ENCODE data around the gene GRIA2. TPM values are rescaled to one million over a fixed set of nuclear protein-coding genes. Genes with fewer than 3 reads are reported as not detected.

Gene GRIA2
- total RNA-seq, 1 donor from 2014 or later = 0.49 TPM

DNA sequence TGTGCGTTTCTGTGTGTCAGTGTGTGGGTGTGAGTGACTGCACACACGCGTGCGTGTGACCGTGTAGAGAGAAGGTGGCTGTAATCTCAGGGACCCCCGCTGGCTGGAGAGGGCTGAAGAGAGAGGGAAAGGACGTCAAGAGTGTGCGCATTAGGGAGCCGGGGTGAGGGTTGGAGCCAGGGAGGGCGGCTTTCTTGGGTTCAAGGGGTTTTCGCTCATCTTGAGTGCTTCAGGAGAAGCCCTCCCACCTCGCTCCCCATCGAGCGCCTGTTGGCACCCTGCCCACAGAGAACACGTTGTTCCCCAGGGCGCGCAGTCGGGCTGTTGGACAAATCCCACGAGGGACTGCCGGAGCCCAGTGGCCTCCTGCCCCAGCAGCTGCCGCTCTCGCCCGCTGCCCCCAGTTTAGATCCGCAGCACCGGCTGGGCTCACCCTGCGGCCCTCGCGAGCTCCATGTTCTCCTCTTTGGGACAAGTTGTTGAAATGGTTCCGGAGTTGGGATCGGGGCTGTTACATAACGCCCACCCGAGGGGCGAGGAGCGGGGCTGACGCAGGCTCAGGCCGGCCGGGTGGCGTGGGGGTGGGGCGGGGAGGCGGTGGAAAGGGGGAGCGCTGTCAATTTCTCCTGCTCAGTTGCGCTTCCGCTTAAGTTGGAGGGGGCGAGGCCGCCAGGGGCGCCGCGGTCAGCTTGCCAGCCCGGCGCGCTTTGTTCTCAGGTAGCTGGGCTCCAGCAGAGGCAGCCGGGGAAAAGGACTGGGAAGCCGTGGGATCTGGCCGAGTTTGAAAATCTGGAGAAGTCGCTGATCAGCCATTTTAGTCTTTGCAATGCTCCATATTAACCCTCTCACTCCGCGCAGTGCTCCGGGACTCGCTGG, 1.6 kb downstream of the GRIA2 start:
- intact Hi-C loops (cut with DNase I) = no loop called here
- TF ChIP-seq, protein P1, sequence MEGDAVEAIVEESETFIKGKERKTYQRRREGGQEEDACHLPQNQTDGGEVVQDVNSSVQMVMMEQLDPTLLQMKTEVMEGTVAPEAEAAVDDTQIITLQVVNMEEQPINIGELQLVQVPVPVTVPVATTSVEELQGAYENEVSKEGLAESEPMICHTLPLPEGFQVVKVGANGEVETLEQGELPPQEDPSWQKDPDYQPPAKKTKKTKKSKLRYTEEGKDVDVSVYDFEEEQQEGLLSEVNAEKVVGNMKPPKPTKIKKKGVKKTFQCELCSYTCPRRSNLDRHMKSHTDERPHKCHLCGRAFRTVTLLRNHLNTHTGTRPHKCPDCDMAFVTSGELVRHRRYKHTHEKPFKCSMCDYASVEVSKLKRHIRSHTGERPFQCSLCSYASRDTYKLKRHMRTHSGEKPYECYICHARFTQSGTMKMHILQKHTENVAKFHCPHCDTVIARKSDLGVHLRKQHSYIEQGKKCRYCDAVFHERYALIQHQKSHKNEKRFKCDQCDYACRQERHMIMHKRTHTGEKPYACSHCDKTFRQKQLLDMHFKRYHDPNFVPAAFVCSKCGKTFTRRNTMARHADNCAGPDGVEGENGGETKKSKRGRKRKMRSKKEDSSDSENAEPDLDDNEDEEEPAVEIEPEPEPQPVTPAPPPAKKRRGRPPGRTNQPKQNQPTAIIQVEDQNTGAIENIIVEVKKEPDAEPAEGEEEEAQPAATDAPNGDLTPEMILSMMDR (IDR thresholded peaks at IDR 0.05) = no peak
- TF ChIP-seq POLR2AphosphoS5 (IDR thresholded peaks at IDR 0.05; ENCODE audit: insufficient read depth in 1 of 2, low read depth in 1 of 2) (no peak), POLR2A (IDR thresholded peaks at IDR 0.05) (no peak)
- H3K4me1 ChIP-seq = peaks cover 12% of the 10 kb centered on the region
- no peaks in the 10 kb centered on the region for H3K9me3 ChIP-seq
- H3K4me3 ChIP-seq = peak overlapping the region; percentile 7 to 43
- DNase-seq (ENCODE audit: extremely low spot score in 2 of 2) = no peak
- no peaks in the 10 kb centered on the region for H3K36me3 ChIP-seq
- no peak overlapping the region for H3K27ac ChIP-seq
- H3K27me3 ChIP-seq = peaks cover 13% of the 10 kb centered on the region

DNA sequence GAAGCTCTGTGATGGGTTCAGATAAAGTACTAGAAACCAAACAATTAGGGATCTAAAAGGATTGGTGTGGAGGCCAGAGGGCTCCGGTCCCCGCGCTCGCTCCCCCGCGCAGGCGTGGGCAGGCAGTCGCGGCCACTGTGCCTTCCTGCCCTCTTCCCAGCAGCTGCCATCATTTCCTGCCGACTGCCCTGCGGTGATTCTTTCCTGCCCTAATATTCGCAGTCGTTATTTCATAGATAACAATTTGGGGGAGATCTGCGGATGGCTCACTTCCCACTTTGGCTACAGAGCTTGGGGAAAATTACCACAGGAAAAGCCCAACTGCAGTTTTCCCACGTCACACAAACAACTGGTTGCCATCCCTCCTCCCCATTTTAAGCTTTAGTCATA, 2.2 kb downstream of the GRIA2 start:
- H3K9me3 ChIP-seq = no peaks in the 10 kb centered on the region
- intact Hi-C loops (cut with DNase I) = no loop called here
- no peak for DNase-seq (ENCODE audit: extremely low spot score in 2 of 2)
- H3K4me3 ChIP-seq = peak overlapping the region; percentile 7 to 43
- no peaks in the 10 kb centered on the region for H3K36me3 ChIP-seq
- TF ChIP-seq POLR2A (IDR thresholded peaks at IDR 0.05) = no peak
- TF ChIP-seq, protein P1 (IDR thresholded peaks at IDR 0.05) = no peak
- TF ChIP-seq POLR2AphosphoS5 (IDR thresholded peaks at IDR 0.05; ENCODE audit: insufficient read depth in 1 of 2, low read depth in 1 of 2) = no peak
- H3K27ac ChIP-seq = no peak overlapping the region
- H3K4me1 ChIP-seq = peaks cover 12% of the 10 kb centered on the region
- H3K27me3 ChIP-seq = peaks cover 13% of the 10 kb centered on the region

DNA sequence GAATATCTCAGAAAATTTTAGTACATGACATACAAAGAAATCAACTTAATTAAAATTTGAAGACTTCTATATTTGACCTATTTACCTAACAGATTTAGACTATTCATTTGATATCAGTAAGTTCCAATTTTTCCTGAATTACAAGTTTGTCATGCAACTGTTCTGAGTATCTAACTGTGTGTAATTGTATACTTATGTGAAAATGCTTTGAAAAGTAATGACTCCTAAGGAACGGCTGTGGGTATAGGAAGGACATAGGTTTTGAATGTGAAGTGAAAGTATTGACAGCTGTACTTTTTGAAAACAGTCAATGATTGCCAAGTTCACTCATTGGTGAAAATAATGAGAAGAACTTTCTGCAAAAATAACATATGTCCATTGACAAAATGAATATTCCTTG, 2.9 kb downstream of the GRIA2 start:
- TF ChIP-seq, protein P1 (IDR thresholded peaks at IDR 0.05) = no peak
- TF ChIP-seq POLR2AphosphoS5 (IDR thresholded peaks at IDR 0.05; ENCODE audit: insufficient read depth in 1 of 2, low read depth in 1 of 2) = no peak
- no peak for TF ChIP-seq POLR2A (IDR thresholded peaks at IDR 0.05)
- intact Hi-C loops (cut with DNase I) = no loop called here
- H3K4me1 ChIP-seq = peaks cover 12% of the 10 kb centered on the region
- H3K9me3 ChIP-seq = no peaks in the 10 kb centered on the region
- H3K27ac ChIP-seq = no peak overlapping the region
- DNase-seq (ENCODE audit: extremely low spot score in 2 of 2) = no peak
- H3K27me3 ChIP-seq = peaks cover 13% of the 10 kb centered on the region
- no peaks in the 10 kb centered on the region for H3K36me3 ChIP-seq
- no peak overlapping the region for H3K4me3 ChIP-seq

DNA sequence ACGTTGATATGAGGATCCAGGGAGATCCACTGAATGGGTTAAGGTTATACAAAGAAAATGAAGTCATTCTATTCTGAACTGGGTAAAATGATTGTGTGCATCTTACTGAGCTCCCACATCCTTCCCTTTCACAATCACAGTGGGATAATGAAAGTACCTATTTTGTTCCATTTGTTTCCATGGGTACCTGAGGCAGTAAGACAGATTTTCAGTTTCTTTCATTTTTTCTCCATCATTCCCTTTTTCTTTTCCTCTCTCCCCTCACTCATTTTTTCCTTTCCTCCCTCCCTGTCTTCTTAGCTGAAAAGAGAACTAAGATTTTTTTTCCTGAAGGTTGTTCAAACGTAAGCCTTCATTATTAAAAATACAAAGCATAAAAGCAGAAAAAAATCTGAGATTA, 4.6 kb downstream of the GRIA2 start:
- H3K27ac ChIP-seq = no peak overlapping the region
- DNase-seq (ENCODE audit: extremely low spot score in 2 of 2) = no peak
- peaks cover 13% of the 10 kb centered on the region for H3K27me3 ChIP-seq
- intact Hi-C loops (cut with DNase I) = no loop called here
- no peaks in the 10 kb centered on the region for H3K36me3 ChIP-seq
- no peaks in the 10 kb centered on the region for H3K9me3 ChIP-seq
- TF ChIP-seq POLR2A (IDR thresholded peaks at IDR 0.05) (no peak), POLR2AphosphoS5 (IDR thresholded peaks at IDR 0.05; ENCODE audit: insufficient read depth in 1 of 2, low read depth in 1 of 2) (no peak)
- TF ChIP-seq, protein P1 (IDR thresholded peaks at IDR 0.05) = no peak
- H3K4me3 ChIP-seq = no peak overlapping the region
- peaks cover 12% of the 10 kb centered on the region for H3K4me1 ChIP-seq

DNA sequence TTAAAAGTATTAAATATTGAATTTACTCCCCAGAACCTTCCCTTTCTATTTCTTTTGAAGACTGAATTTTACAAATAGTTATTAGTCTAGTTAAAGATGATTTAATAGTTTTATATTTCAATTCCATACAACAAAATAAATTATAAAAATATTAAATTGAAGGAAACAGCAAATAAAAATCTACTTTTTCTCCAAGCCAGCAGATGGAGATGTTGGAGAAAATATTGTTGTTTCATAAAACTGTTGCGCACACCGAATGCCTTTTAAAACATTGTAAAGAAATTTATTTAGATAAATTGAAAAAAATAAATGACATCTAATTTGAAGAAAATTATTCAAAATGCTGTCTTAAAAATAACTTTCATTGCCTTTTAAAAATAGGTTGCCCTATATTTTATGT, 5.5 kb downstream of the GRIA2 start:
- no peaks in the 10 kb centered on the region for H3K36me3 ChIP-seq
- no peak for DNase-seq (ENCODE audit: extremely low spot score in 2 of 2)
- TF ChIP-seq POLR2A (IDR thresholded peaks at IDR 0.05) (no peak), POLR2AphosphoS5 (IDR thresholded peaks at IDR 0.05; ENCODE audit: insufficient read depth in 1 of 2, low read depth in 1 of 2) (no peak)
- TF ChIP-seq, protein P1 (IDR thresholded peaks at IDR 0.05) = no peak
- H3K27ac ChIP-seq = no peak overlapping the region
- peaks cover 13% of the 10 kb centered on the region for H3K27me3 ChIP-seq
- no peak overlapping the region for H3K4me3 ChIP-seq
- intact Hi-C loops (cut with DNase I) = no loop called here
- peaks cover 12% of the 10 kb centered on the region for H3K4me1 ChIP-seq
- H3K9me3 ChIP-seq = no peaks in the 10 kb centered on the region

All from vagina (tissue), 2 donors.